ENCODE results near the gene CD180.

DNA sequence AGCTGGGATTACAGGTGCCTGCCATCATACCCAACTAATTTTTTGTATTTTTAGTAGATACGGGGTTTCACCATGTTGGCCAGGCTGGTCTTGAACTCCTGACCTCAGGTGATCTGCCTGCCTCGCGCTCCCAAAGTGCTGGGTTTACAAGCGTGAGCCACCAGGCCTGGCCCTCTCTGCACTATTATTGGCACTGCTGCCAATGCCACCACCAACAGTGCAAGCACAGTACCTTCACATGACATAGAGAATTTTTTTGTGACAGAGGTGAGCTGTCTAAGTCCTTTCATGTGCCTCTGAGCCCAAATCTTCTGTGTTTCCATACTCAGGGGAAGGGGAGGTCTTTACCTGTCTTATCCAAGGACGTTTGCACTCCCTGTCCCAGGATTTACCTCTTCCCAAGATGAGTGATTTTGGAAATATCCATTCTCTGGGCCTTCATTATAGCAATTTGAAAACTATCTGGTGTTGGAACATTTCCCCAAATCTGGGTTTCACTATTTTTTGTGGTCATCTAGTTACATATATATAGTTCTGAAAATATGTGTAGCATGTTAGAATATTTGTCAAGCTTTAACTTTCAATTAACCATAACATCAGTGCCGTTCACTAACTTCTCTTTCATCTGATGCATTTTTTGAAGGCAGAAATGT is 5.4 kb upstream of the CD180 start:
- TF ChIP-seq, protein P1, sequence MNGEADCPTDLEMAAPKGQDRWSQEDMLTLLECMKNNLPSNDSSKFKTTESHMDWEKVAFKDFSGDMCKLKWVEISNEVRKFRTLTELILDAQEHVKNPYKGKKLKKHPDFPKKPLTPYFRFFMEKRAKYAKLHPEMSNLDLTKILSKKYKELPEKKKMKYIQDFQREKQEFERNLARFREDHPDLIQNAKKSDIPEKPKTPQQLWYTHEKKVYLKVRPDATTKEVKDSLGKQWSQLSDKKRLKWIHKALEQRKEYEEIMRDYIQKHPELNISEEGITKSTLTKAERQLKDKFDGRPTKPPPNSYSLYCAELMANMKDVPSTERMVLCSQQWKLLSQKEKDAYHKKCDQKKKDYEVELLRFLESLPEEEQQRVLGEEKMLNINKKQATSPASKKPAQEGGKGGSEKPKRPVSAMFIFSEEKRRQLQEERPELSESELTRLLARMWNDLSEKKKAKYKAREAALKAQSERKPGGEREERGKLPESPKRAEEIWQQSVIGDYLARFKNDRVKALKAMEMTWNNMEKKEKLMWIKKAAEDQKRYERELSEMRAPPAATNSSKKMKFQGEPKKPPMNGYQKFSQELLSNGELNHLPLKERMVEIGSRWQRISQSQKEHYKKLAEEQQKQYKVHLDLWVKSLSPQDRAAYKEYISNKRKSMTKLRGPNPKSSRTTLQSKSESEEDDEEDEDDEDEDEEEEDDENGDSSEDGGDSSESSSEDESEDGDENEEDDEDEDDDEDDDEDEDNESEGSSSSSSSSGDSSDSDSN (IDR thresholded peaks at IDR 0.05; ENCODE audit: borderline replicate concordance in 1 of 2, low read depth in 2 of 2, low read length in 2 of 2) = no peak
- TF ChIP-seq, protein P2, sequence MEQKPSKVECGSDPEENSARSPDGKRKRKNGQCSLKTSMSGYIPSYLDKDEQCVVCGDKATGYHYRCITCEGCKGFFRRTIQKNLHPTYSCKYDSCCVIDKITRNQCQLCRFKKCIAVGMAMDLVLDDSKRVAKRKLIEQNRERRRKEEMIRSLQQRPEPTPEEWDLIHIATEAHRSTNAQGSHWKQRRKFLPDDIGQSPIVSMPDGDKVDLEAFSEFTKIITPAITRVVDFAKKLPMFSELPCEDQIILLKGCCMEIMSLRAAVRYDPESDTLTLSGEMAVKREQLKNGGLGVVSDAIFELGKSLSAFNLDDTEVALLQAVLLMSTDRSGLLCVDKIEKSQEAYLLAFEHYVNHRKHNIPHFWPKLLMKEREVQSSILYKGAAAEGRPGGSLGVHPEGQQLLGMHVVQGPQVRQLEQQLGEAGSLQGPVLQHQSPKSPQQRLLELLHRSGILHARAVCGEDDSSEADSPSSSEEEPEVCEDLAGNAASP (IDR thresholded peaks at IDR 0.05) = no peak
- no peak for TF ChIP-seq PHF21A (IDR thresholded peaks at IDR 0.05; ENCODE audit: borderline replicate concordance, low read depth)
- TF ChIP-seq, protein P3, sequence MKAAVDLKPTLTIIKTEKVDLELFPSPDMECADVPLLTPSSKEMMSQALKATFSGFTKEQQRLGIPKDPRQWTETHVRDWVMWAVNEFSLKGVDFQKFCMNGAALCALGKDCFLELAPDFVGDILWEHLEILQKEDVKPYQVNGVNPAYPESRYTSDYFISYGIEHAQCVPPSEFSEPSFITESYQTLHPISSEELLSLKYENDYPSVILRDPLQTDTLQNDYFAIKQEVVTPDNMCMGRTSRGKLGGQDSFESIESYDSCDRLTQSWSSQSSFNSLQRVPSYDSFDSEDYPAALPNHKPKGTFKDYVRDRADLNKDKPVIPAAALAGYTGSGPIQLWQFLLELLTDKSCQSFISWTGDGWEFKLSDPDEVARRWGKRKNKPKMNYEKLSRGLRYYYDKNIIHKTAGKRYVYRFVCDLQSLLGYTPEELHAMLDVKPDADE (conservative IDR thresholded peaks at IDR 0.05; ENCODE audit: control insufficient read depth, low read depth, low read length) = no peak

All from K562 (cell line).